Measurements from ENCODE around the gene IGF2BP2.

The IGF2BP2 gene

GRCh38 chr3:185737740-185738680, 86.8 kb downstream of the IGF2BP2 start:
- in situ Hi-C loops (cut with MboI; ENCODE audit: low sequenced_read_pairs), result no loop called here

DNA sequence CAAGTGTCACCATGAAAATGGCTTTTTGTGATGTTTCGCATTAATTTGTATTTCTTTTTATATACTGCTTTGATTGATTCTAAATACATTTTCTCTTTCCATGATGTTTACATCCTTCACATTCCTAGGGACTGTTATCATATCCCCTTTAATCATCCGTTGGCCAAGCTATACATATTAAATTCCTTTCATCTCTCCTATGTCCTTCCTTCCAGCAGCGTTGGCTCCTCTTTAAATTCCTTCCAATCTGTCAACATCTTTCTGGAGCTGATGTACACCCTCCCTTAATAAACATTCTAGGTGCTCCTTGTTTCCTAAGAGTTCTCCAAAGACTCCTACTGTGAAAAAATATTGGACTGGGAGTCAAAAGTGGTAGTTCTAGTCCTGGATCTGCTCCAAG, 87.8 kb downstream of the IGF2BP2 start:
- in situ Hi-C loops (cut with MboI; ENCODE audit: low sequenced_read_pairs), result no loop called here

DNA sequence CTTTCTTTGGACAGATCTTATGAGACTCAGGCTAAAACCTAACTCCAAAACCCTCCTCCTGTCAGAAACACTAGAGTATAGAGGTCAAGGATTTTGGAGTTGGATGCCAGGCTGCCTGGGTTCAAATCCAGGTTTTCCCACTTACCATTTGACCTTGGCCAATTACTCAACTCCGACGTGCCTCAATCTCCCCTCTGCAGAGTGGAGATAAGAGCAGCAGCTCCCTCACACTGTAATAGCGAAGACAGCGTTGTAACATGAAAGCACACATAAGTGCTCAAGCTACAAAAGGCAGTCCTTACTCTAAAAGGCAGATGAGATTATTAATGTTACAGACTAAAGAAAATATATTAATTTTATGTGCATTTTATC, 90.1 kb downstream of the IGF2BP2 start:
- in situ Hi-C loops (cut with MboI; ENCODE audit: low sequenced_read_pairs), result no loop called here

DNA sequence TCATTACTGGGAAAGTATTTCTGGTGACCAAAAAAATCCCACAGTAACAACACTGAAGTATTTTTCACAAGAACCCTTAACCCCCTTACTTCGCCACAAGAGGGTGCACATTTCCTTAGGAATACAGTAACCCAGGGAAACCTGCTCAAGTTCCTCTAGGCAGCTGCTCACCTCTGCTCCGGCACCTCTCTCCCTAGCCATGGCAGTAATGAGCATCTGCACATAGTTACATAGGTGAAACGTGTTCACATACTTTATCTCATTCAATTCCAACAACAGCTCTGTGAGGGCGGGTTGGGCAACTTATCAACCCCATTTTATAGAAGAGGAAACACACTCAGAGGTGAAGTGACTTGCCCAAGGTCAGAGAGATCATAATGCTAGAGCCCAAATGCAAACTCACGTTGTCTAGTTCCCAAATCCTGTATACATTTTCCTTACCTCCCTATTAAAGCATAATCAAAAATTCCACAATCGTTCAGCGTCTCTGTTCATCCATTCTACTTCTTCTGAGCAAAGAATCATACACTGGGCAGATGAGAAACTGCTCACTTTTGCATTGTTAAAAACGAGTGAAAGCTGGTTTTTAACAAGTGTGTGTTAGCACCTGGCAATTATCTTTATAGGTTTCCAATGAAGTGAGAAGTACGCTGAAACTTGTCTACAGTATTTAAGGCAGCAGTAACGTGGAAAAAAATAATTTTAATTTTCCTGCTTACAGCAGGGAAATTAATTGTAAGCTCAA, 90.7 kb downstream of the IGF2BP2 start:
- in situ Hi-C loops (cut with MboI; ENCODE audit: low sequenced_read_pairs), result no loop called here

DNA sequence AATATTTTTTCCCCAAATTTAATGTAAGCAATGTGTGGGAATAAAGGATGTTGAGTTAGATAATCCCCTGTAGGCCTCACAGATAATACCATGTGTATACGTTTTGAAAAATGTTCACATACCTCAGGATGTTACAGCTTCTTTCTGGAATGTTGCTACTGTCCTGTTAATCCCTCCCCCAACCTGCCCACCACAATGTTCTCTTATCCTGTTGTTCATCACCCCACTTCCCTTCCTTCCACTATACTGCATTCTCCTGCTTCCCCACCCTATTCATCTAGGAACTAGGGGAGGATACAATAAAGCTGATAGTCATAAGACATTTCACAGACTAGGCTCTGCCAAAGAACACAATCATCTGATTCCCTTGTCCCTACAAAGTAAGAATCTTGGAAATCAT, 92.1 kb downstream of the IGF2BP2 start:
- in situ Hi-C loops (cut with MboI; ENCODE audit: low sequenced_read_pairs), result no loop called here

GRCh38 chr3:185730550-185730949, 94.3 kb downstream of the IGF2BP2 start:
- in situ Hi-C loops (cut with MboI; ENCODE audit: low sequenced_read_pairs), result no loop called here

- in situ Hi-C loops (cut with MboI; ENCODE audit: low sequenced_read_pairs), result no loop called here
These were observed 95.3 kb downstream of the IGF2BP2 start for GRCh38 chr3:185729337-185730055.

DNA sequence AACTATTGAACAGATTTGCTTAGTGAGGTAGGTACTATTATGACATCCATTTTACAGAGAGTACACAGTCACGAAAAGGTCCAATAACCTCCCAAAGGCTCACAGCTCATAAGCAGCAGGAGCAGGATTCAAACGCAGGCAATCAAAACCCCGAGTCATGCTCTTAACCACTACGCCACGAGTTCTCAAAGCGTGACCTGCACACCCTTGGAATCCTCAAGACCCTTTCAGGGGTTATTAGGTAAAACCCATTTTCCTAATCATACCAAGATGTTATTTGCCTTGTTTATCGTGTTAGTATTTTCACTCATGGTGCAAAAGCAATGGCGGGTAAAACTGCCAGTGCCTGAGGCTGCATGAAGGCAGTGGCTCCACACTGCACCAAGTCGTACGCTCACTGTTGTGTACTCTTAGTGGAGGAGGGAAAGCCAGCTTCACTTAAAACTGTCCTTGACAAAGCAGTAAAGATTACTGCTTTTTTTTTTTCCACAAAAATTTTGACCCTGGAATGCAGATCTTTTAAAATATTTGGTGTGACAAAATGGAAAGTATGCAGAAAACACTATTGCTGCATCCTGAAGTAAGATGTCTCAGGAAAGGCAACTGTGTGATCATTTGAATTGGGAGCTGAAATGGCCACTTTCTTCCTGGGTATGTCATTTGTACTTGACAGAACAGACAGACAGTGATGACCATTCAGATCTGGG, 96.1 kb downstream of the IGF2BP2 start:
- in situ Hi-C loops (cut with MboI; ENCODE audit: low sequenced_read_pairs), result no loop called here

DNA sequence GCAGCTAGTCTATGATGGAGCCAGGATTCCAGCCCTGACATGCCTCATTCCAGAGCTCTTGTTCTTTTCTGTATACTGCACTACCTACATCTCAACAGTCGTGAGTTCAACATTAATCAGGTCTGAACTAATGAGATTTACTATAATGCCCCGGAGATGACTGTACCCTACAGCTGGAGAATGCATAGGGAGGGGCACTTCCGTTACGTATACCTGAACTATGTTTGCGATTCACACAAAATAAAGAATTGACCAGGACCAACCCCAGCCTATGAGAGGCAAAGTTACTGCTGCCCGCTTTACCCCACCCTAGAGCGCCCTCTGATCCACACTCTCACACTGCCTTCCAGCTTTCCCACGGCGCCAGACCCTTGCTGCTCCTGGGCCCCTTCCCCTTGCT, 97.0 kb downstream of the IGF2BP2 start:
- in situ Hi-C loops (cut with MboI; ENCODE audit: low sequenced_read_pairs), result no loop called here

GRCh38 chr3:185726254-185726967, 98.4 kb downstream of the IGF2BP2 start:
- in situ Hi-C loops (cut with MboI; ENCODE audit: low sequenced_read_pairs), result no loop called here

GRCh38 chr3:185724761-185725160, 100.1 kb downstream of the IGF2BP2 start:
- in situ Hi-C loops (cut with MboI; ENCODE audit: low sequenced_read_pairs), result no loop called here

- in situ Hi-C loops (cut with MboI; ENCODE audit: low sequenced_read_pairs), result no loop called here
These were observed 100.6 kb downstream of the IGF2BP2 start for GRCh38 chr3:185724251-185724650.

GRCh38 chr3:185722881-185723280, 102.0 kb downstream of the IGF2BP2 start:
- in situ Hi-C loops (cut with MboI; ENCODE audit: low sequenced_read_pairs), result no loop called here

GRCh38 chr3:185721970-185722369, 102.9 kb downstream of the IGF2BP2 start:
- in situ Hi-C loops (cut with MboI; ENCODE audit: low sequenced_read_pairs), result no loop called here

GRCh38 chr3:185720326-185720725, 104.5 kb downstream of the IGF2BP2 start:
- in situ Hi-C loops (cut with MboI; ENCODE audit: low sequenced_read_pairs), result no loop called here

DNA sequence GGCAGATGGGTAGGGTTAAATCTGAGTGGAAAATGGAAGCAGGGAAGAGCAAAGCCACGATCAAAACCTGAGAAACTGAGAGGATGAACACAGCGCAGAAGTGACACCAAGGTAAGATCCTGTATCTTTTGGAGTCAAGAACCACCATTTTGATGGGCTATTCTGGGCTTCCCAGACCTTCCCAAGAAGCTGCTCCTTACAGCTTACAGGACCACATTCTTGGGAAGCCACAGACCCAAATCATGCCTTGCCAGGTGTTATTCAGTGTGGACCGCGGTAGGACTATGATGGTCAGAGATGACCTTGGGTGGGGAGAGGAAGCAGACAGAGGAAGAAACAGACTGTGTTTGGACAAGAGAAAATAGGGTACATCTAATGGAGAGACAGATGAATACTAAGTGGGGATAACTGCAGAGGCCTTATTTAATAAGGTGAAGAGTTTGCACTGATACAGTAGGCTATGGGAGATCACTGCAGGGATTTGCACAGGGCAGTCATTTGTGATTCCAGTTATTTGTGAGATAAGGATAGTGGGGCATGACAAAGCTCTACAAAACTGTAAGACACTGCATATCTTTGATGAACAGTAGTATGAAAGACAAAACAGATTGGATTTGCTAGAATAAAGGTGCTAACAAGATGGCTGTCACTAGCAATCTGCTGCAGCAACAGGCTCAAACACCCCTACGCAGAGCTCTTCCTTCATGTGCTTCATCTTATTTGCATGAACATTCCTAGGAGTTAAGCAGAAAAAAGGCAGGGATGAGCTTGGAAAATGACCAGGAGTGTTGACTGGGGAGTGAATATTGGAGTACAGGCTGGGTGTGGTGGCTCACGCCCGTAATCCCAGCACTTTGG, 105.9 kb downstream of the IGF2BP2 start:
- in situ Hi-C loops (cut with MboI; ENCODE audit: low sequenced_read_pairs), result no loop called here

DNA sequence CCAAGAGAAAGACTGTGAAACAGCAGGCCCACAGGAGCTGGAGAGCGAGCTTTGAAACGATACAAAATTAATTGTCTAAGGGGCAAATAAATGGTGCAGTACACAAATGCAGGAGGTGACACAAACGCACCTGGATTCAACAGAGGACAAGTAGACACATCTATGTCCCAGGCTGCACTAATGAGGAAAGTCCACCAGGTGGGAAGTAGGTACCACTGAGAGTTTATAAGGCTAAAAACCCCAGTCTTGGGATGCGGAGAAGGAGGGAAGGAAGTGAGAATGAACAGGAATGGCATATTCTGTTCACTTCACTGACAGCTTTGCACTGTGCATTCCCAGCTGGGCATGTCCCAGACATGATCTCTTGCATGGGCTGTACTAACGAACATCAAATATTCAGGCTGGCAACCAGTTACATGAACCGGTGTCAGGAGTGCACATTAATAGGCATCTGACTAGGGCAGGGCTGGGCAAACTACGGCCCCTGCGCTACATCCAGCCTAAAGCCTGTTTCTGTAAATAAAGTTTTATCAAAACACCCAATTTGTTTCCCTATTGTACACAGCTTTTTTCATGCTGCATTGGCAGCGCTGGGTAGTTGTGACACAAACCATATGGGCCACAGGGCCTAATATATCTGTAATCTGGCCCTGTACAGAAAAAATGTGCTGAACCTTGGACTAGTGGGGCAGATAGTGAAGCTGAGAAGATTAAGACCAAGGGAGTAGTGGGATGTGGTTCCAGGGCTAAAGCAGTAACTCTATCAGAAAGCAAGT, 107.0 kb downstream of the IGF2BP2 start:
- in situ Hi-C loops (cut with MboI; ENCODE audit: low sequenced_read_pairs), result no loop called here

DNA sequence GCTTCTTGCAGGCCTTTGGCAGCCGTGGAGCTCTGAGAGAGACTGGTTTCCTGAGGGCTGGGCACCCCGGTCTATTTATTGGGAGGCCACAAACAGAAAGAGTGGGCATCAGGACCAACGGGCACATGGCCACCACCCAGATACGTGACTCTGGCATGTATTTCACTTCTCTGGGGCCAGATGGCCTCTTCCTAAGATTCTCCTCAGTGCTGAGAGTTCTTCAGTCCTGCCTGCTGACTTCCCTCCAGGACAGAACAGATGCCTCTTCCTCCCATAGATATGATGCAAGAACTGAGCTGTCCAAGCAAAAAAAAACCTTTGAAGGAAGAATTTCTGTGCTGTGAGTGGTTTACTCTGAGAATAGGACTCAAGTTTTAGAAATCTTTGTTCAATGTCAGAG, 107.7 kb downstream of the IGF2BP2 start:
- in situ Hi-C loops (cut with MboI; ENCODE audit: low sequenced_read_pairs), result no loop called here
